Esophagus mucosa (tissue), 1 donor: ENCODE results near the gene GANC. TPM values are rescaled to one million over a fixed set of nuclear protein-coding genes. Genes with fewer than 3 reads are reported as not detected.
A peak's percentile ranks its signal among the peaks of the same experiment; 100 is the strongest.

Experiments used
- ATAC-seq: fragments of 200-7000 bp; cut with Tn5 transposase; one replicate; pipeline ENCODE4 v1.9.1; 2020
- total RNA-seq: library from RNA; stranded (reverse); gene quantifications from one replicate; pipeline ENCODE4 v1.2.4, GENCODE V29; 2023
- donor health status: DM: yes; HTN: yes; CAD: no.

The GANC gene
- total RNA-seq, 1 donor from 2014 or later = 30.0 TPM

- no peak for ATAC-seq
Observed at GRCh38 chr15:42384597-42384996, 111.6 kb downstream of the GANC start.

GRCh38 chr15:42385206-42385979 lies 112.4 kb downstream of the GANC start:
- ATAC-seq = peak; percentile 56

DNA sequence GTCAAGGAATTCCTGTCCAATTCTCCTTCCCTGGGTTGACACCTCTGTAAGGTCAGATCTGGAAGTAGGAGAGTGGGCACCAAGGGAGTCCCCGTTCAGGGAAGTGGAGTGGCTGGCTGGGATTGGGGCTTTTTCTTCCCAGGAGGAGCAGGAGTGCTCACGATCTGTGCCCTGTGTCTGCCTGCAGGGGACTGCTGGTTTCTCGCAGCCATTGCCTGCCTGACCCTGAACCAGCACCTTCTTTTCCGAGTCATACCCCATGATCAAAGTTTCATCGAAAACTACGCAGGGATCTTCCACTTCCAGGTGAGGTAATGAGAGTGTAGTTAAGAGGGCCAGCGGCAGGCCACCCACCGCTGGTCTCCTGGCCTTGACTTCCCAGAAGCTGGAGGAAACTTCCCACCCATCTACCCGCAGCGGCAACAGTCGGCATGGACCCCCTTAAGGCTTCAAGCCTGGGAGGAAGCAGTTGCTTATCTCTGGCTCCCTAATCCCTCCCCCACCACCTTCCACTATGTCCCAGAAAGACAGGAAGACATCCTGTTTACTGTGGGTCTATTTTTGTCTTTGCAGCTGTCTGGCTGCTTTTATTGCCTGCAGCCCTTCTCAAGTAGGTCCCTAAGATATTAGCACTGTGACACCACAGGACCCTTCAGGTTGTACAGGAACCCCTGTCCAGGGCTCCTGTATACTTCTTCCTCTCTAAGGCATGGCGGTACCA lies 113.1 kb downstream of the GANC start:
- no peak for ATAC-seq

GRCh38 chr15:42387603-42388002 lies 114.6 kb downstream of the GANC start:
- no peak for ATAC-seq

GRCh38 chr15:42392309-42393024 lies 119.5 kb downstream of the GANC start:
- no peak for ATAC-seq

GRCh38 chr15:42394106-42394505 lies 121.1 kb downstream of the GANC start:
- ATAC-seq = no peak

GRCh38 chr15:42395838-42396237 lies 122.8 kb downstream of the GANC start:
- ATAC-seq = peak; percentile 46

DNA sequence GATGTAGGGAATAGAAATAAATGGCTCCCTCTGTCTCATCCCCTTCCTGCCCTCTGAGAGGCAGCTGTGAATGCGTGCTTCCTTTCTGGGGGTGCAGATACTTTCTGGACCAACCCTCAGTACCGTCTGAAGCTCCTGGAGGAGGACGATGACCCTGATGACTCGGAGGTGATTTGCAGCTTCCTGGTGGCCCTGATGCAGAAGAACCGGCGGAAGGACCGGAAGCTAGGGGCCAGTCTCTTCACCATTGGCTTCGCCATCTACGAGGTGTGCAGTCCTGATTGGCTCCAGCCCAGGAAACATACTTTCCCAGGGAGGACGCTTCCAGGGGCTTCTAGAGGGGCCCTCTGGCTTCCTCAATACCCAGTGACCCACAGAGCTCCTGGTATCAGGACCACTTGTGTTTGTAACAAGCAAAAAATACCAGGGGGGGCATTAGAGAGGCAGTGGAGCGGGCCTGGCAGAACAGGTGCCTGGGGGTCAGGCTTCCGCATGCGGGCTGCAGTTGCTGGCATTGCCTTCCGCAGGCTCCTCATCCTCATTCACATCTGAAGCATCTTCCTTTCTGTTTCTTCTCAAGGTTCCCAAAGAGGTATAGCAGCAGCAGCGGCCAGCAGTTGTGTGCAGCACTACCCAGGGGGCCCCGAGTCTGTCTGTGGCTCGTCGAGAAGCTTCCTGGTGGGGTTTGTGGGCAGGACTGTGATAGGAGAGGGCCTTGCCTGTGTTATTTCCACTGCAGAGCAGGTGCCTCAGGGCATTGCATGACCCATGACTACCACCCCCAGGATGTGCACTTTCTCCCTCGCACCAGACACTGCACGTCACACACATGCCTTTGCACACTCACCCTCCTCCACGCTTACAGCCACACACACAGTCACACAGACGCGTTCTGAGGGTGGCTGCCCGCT lies 128.8 kb downstream of the GANC start:
- no peak for ATAC-seq

GRCh38 chr15:42402455-42403205 lies 129.6 kb downstream of the GANC start:
- ATAC-seq = no peak

DNA sequence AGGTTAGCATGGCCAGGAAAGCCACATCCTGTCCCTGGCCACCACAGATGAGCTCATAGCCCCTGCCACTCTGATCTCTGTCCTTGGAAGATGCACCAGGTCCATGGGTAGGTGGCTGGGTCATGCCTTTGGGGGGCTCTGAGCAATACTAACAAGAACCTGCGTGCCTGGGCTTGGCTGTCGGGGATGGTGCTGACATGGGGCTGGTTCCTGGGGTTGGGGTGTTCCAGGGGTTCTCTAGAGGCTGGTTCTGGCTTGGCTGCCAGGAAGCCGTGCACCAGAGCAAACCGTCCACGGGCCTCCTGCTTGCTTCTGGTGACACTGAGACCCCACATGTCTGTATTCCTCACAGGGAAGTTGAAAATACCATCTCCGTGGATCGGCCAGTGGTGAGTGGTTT lies 130.4 kb downstream of the GANC start:
- no peak for ATAC-seq

GRCh38 chr15:42404461-42405235 lies 131.6 kb downstream of the GANC start:
- ATAC-seq = no peak

- ATAC-seq = peak; percentile 21
Observed at GRCh38 chr15:42405863-42406482, 133.0 kb downstream of the GANC start.

Other genes with a start within 250 kb of the GANC start
- 1.5 TPM for gene PLA2G4D, start 178.6 kb upstream of the GANC start, total RNA-seq
- gene PLA2G4F, start 116.6 kb upstream of the GANC start, total RNA-seq = 34.9 TPM
- gene VPS39, start 64.9 kb upstream of the GANC start, total RNA-seq = 29.0 TPM
- 60.1 TPM for gene TMEM87A, start 232 bp downstream of the GANC start, total RNA-seq
- gene CAPN3, start 86.3 kb downstream of the GANC start, total RNA-seq = 4.5 TPM
- gene ZNF106, start 217.9 kb downstream of the GANC start, total RNA-seq = 23.0 TPM
- 34.4 TPM for gene SNAP23, start 222.4 kb downstream of the GANC start, total RNA-seq